CD14-positive monocyte (primary cell): Measurements from ENCODE around the gene TBC1D22A. TPM values are rescaled to one million over a fixed set of nuclear protein-coding genes. Genes with fewer than 3 reads are reported as not detected.

Experiments
- DNase-seq, 3 donors: peaks; one replicate each; pipeline ENCODE4 v3.0.0-alpha.2; 2011 to 2022
- H2AFZ ChIP-seq: 2 replicates; pipeline ENCODE4 v1.6.0; 2012; ENCODE audit warnings: mild to moderate bottlenecking, low read depth, low read length, inconsistent platforms; ENCODE audit not compliant: insufficient read depth, poor library complexity, severe bottlenecking
- H3K27ac ChIP-seq, 2 donors: 1 replicate in 1 of 2; 2 replicates in 1 of 2; pipeline ENCODE4 v1.5.1; 2012 to 2013; ENCODE audit warnings: low read length in 2 of 2, control low read depth in 1 of 2, inconsistent platforms in 1 of 2, low read depth in 1 of 2, mild to moderate bottlenecking in 1 of 2
- H3K27me3 ChIP-seq, 2 donors: one replicate each; pipeline versions ENCODE4 v1.6.0 to v1.6.1; 2011 to 2013; ENCODE audit warnings: low read length in 2 of 2; ENCODE audit not compliant: control insufficient read depth in 2 of 2, insufficient read depth in 2 of 2
- H3K36me3 ChIP-seq, 2 donors: replicated peaks in 1 of 2; 1 replicate in 1 of 2; 2 replicates in 1 of 2; pipeline versions ENCODE4 v1.5.1 to v1.6.1; 2012 to 2013; ENCODE audit warnings: low read length in 2 of 2, control low read depth in 1 of 2, inconsistent platforms in 1 of 2, mild to moderate bottlenecking in 1 of 2; ENCODE audit not compliant: insufficient read depth in 2 of 2, control insufficient read depth in 1 of 2
- H3K4me1 ChIP-seq, 2 donors: 1 replicate in 1 of 2; 2 replicates in 1 of 2; pipeline versions ENCODE4 v1.5.1 to v1.6.1; 2012 to 2013; ENCODE audit warnings: low read length in 2 of 2, control low read depth in 1 of 2, inconsistent platforms in 1 of 2, mild to moderate bottlenecking in 1 of 2, moderate library complexity in 1 of 2; ENCODE audit not compliant: insufficient read depth in 2 of 2, control insufficient read depth in 1 of 2
- H3K4me2 ChIP-seq: replicated peaks from 2 replicates; pipeline ENCODE3; 2012; ENCODE audit warnings: low read length, moderate library complexity, mild to moderate bottlenecking; ENCODE audit not compliant: poor library complexity, severe bottlenecking; ENCODE audit errors: extremely low read depth
- H3K4me3 ChIP-seq, 3 experiments: fragments of 200-600 bp in 1 of 3; sonication (generic) in 1 of 3; replicated peaks in 1 of 3; 1 replicate in 2 of 3; 2 replicates in 1 of 3; pipeline ENCODE4 v1.5.1; 2011 to 2013; ENCODE audit warnings: low read length in 3 of 3, mild to moderate bottlenecking in 3 of 3, control low read depth in 2 of 3, low read depth in 2 of 3, inconsistent platforms in 1 of 3, moderate library complexity in 1 of 3
- H3K79me2 ChIP-seq: 2 replicates; pipeline ENCODE4 v1.6.0; 2012; ENCODE audit warnings: mild to moderate bottlenecking, control low read depth, inconsistent platforms, low read length, moderate library complexity; ENCODE audit not compliant: insufficient read depth
- H3K9ac ChIP-seq: 2 replicates; pipeline ENCODE4 v1.6.0; 2017; ENCODE audit warnings: low read length, mild to moderate bottlenecking; ENCODE audit not compliant: insufficient read depth, poor library complexity, severe bottlenecking
- H3K9me3 ChIP-seq, 2 donors: replicated peaks in 1 of 2; 1 replicate in 1 of 2; 2 replicates in 1 of 2; pipeline versions ENCODE4 v1.5.1 to v1.6.1; 2012 to 2013; ENCODE audit warnings: low read length in 2 of 2, control low read depth in 1 of 2; ENCODE audit not compliant: control insufficient read depth in 1 of 2, insufficient read depth in 1 of 2
- H4K20me1 ChIP-seq: 2 replicates; pipeline ENCODE4 v1.6.0; 2012; ENCODE audit warnings: mild to moderate bottlenecking, low read length, control low read depth, moderate library complexity; ENCODE audit not compliant: insufficient read depth
- H3K27ac Mint-ChIP-seq, 7 donors: one replicate each; pipeline ENCODE4 v1.8.0; 2020; ENCODE audit warnings: mild to moderate bottlenecking in 7 of 7, mixed read lengths in 7 of 7, moderate library complexity in 6 of 7, inconsistent platforms in 2 of 7
- H3K27me3 Mint-ChIP-seq, 3 donors: one replicate each; pipeline ENCODE4 v1.8.0; 2021 to 2022; ENCODE audit warnings: low read depth in 3 of 3, mild to moderate bottlenecking in 3 of 3, mixed read lengths in 3 of 3, moderate library complexity in 3 of 3, inconsistent platforms in 1 of 3
- H3K36me3 Mint-ChIP-seq, 2 donors: one replicate each; pipeline ENCODE4 v1.8.0; 2020; ENCODE audit warnings: mixed read lengths in 2 of 2, inconsistent platforms in 1 of 2, mild to moderate bottlenecking in 1 of 2
- H3K4me1 Mint-ChIP-seq: one replicate; pipeline ENCODE4 v1.8.0; 2020; ENCODE audit warnings: mild to moderate bottlenecking, mixed read lengths
- H3K4me3 Mint-ChIP-seq, 2 donors: one replicate each; pipeline ENCODE4 v1.8.0; 2020; ENCODE audit warnings: mild to moderate bottlenecking in 2 of 2, mixed read lengths in 2 of 2, moderate library complexity in 1 of 2
- H3K9me3 Mint-ChIP-seq, 7 donors: one replicate each; pipeline ENCODE4 v1.8.0; 2020 to 2022; ENCODE audit warnings: mixed read lengths in 7 of 7, mild to moderate bottlenecking in 6 of 7, moderate library complexity in 6 of 7, inconsistent platforms in 2 of 7
- WGBS: methylation state at CpG from one replicate; pipeline ENCODE4 v1.1.5; 2013; ENCODE audit warnings: missing lambda C conversion rate; ENCODE audit not compliant: insufficient coverage; 5-methylcytosine and 5-hydroxymethylcytosine counted together
- intact Hi-C, 2 donors: fragments of 100-400 bp; cut with micrococcal nuclease; formaldehyde crosslinking; loops; one replicate each; pipeline versions ENCODE4 v1.15.0 to v1.15.1; 2023
- polyA plus RNA-seq, 3 donors: library from polyadenylated mRNA; depleted of rRNA in 1 of 3; unstranded in 2 of 3; stranded (reverse) in 1 of 3; fragments of 300-500 nt in 2 of 3; fragments of >200 nt in 1 of 3; fragmentation: Illumina TruSeq in 2 of 3; gene quantifications; 1 replicate in 2 of 3; 2 replicates in 1 of 3; pipeline ENCODE4 v1.2.3, GENCODE V29; 2012 to 2021
- TF ChIP-seq, protein P1 (sequence below): fragments of 200-600 bp; IDR thresholded peaks from one replicate; pipeline ENCODE4 v1.8.0; 2022; ENCODE audit warnings: antibody characterized with exemption, mild to moderate bottlenecking

TBC1D22A gene
- polyA plus RNA-seq, 3 donors: 25.9 to 36.2 (median 29.5) TPM

DNA sequence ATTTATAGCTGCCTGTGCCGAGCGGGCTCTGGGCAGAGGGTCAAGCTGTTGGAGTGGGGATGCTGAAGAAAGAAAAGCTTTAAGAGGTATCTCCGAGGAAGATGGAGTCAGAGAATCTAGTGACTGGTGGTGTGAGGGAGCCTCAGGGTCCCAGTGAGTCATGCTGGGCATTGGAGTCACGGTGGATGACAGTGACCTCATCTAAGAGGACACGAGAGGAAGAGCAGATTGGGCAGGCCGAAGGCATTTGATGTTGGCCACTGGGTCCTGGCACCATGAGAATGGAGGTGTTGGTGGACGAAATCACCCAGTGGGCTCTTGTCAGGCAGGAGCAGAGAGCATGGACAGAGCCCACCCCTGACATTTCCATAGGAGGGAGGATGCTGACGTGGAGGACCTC is 68.4 kb downstream of the TBC1D22A start:
- Histone ChIP-seq H2AFZ (no peak overlapping the region), H3K4me1 (peaks cover 17 to 19% of the 10 kb centered on the region in 2 donors), H3K4me2 (no peak overlapping the region), H3K4me3 (no peak overlapping the region), H3K79me2 (peaks cover 48% of the 10 kb centered on the region), H3K27ac (peak overlapping the region in 1 of 2 donors; percentile 53), H3K36me3 (peaks cover 13 to 79% of the 10 kb centered on the region in 2 donors), H3K9me3 (peaks cover 7 to 16% of the 10 kb centered on the region in 2 donors), H4K20me1 (peaks cover 92% of the 10 kb centered on the region), H3K27me3 (no peaks in the 10 kb centered on the region), H3K9ac (no peak overlapping the region)
- no peak overlapping the region for H3K4me3 Mint-ChIP-seq
- WGBS: 87% methylated on average over 4 of the region's 8 CpGs
- intact Hi-C loops: no loop called here
- peaks cover 12 to 18% (median 16%) of the 10 kb centered on the region in 7 donors for H3K9me3 Mint-ChIP-seq
- peak in 1 of 3 donors; percentile 23 for DNase-seq
- peaks cover 27% of the 10 kb centered on the region for H3K4me1 Mint-ChIP-seq
- H3K27me3 Mint-ChIP-seq: no peaks in the 10 kb centered on the region
- peak overlapping the region in 3 of 7 donors; percentile 9 to 65 (median 11) for H3K27ac Mint-ChIP-seq
- TF ChIP-seq, protein P1, sequence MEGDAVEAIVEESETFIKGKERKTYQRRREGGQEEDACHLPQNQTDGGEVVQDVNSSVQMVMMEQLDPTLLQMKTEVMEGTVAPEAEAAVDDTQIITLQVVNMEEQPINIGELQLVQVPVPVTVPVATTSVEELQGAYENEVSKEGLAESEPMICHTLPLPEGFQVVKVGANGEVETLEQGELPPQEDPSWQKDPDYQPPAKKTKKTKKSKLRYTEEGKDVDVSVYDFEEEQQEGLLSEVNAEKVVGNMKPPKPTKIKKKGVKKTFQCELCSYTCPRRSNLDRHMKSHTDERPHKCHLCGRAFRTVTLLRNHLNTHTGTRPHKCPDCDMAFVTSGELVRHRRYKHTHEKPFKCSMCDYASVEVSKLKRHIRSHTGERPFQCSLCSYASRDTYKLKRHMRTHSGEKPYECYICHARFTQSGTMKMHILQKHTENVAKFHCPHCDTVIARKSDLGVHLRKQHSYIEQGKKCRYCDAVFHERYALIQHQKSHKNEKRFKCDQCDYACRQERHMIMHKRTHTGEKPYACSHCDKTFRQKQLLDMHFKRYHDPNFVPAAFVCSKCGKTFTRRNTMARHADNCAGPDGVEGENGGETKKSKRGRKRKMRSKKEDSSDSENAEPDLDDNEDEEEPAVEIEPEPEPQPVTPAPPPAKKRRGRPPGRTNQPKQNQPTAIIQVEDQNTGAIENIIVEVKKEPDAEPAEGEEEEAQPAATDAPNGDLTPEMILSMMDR: no peak
- H3K36me3 Mint-ChIP-seq: peaks cover 63 to 65% of the 10 kb centered on the region in 2 donors

DNA sequence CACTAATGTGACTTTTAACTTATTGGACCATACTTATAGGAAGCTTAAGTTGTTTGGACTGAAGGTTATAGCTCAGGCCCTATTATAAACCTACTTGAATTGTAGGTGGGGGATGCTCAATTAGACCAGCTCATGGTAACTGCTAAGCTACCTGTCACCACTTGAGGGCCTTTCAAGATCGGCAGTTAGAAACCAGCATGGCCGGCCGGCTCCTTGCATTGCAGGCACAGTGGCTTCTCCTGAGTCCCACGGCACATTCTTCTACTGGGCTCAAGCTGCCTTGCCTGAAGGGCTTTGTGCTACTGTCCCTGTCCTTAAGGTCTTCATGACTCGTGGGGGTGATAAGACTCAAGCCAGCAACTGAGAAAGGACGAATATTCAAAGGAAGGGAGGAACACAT is 70.8 kb downstream of the TBC1D22A start:
- no peak overlapping the region for H2AFZ ChIP-seq
- peaks cover 27% of the 10 kb centered on the region for H3K4me1 Mint-ChIP-seq
- H3K36me3 Mint-ChIP-seq: peaks cover 44 to 52% of the 10 kb centered on the region in 2 donors
- 93% methylated on average over 6 of the region's 6 CpGs for WGBS
- H3K9ac ChIP-seq: no peak overlapping the region
- peak overlapping the region in 5 of 7 donors; percentile 24 to 85 (median 76) for H3K27ac Mint-ChIP-seq
- H3K4me3 ChIP-seq: no peak overlapping the region
- H3K79me2 ChIP-seq: peaks cover 28% of the 10 kb centered on the region
- TF ChIP-seq, protein P1: no peak
- H3K4me1 ChIP-seq: peaks cover 17 to 19% of the 10 kb centered on the region in 2 donors
- DNase-seq: no peak
- peaks cover 68% of the 10 kb centered on the region for H4K20me1 ChIP-seq
- H3K27me3 ChIP-seq: no peaks in the 10 kb centered on the region
- H3K9me3 ChIP-seq: peaks cover 7 to 28% of the 10 kb centered on the region in 2 donors
- peaks cover 4 to 55% of the 10 kb centered on the region in 2 donors for H3K36me3 ChIP-seq
- H3K27ac ChIP-seq: peak overlapping the region in 1 of 2 donors; percentile 51
- H3K4me2 ChIP-seq: no peak overlapping the region
- peaks cover 20 to 32% (median 27%) of the 10 kb centered on the region in 7 donors for H3K9me3 Mint-ChIP-seq
- intact Hi-C loops: no loop called here
- no peak overlapping the region for H3K4me3 Mint-ChIP-seq
- no peaks in the 10 kb centered on the region for H3K27me3 Mint-ChIP-seq
